Right lung (tissue), 10 donors: ENCODE measurements around the gene FAM24A. TPM values are rescaled to one million over a fixed set of nuclear protein-coding genes. Genes with fewer than 3 reads are reported as not detected.
"Not testable (repeated sequence)": the region's sequence is repeated elsewhere in the genome, so short reads cannot be mapped to it uniquely, and the experiment has no call there.

ENCODE experiments used
- DNase-seq, 2 donors: peaks; one replicate each; pipeline ENCODE4 v3.0.0-alpha.2; 2013
- long read RNA-seq, 8 donors: transcript quantifications; one replicate each; lab custom pipeline, GENCODE V29; 2026
- polyA plus RNA-seq, 5 donors: library from polyadenylated mRNA; unstranded; fragments of 120-200 nt; gene quantifications; one replicate each; pipeline versions ENCODE4 v1.2.1 to v1.2.3, GENCODE V29; 2013; ENCODE audit warnings: inconsistent platforms in 1 of 5, low replicate concordance in 1 of 5; ENCODE audit not compliant: insufficient read length in 5 of 5, insufficient read depth in 1 of 5

The FAM24A gene
- polyA plus RNA-seq, result not detected
- long read RNA-seq, donor 1, result 0 reads
- long read RNA-seq, donor 2, result 0 reads
- long read RNA-seq, donor 3, result 0 reads
- long read RNA-seq, donor 4, result 0 reads
- long read RNA-seq, donor 5, result 0 reads
- long read RNA-seq, donor 6, result 0 reads
- long read RNA-seq, donor 7, result 0 reads
- long read RNA-seq, donor 8, result 0 reads

GRCh38 chr10:122910310-122910709 is at the start of gene FAM24A:
FAM24A (plus strand) TSS chr10:122910610; CDS start chr10:122911635, 1,025 bp downstream.
- no peak for DNase-seq

- no peak for DNase-seq
Measured at GRCh38 chr10:122861711-122862161, 48.7 kb upstream of the FAM24A start.

GRCh38 chr10:122863216-122864193 is 46.9 kb upstream of the FAM24A start:
- no peak for DNase-seq

GRCh38 chr10:122864194-122864592 is 46.2 kb upstream of the FAM24A start:
- no peak for DNase-seq

GRCh38 chr10:122864901-122865300 is 45.5 kb upstream of the FAM24A start:
- no peak for DNase-seq

- DNase-seq, result not testable (repeated sequence)
Measured at GRCh38 chr10:122866757-122867482, 43.5 kb upstream of the FAM24A start.

- DNase-seq, result not testable (repeated sequence)
Measured at GRCh38 chr10:122868768-122869167, 41.6 kb upstream of the FAM24A start.

GRCh38 chr10:122871947-122872346 is 38.5 kb upstream of the FAM24A start:
- DNase-seq, result not testable (repeated sequence)

GRCh38 chr10:122875843-122876466 is 34.5 kb upstream of the FAM24A start:
- DNase-seq, result no peak

- no peak for DNase-seq
Measured at GRCh38 chr10:122876467-122876855, 33.9 kb upstream of the FAM24A start.

GRCh38 chr10:122877264-122877663 is 33.1 kb upstream of the FAM24A start:
- DNase-seq, result no peak

- DNase-seq, result peak in 1 of 2 donors; percentile 0
Measured at GRCh38 chr10:122878799-122879338, 31.5 kb upstream of the FAM24A start.

GRCh38 chr10:122879339-122880273 is 30.8 kb upstream of the FAM24A start, which contains the start of gene FAM24B:
FAM24B (minus strand) TSS chr10:122879581; CDS start chr10:122850515, 29,066 bp downstream.
- peak; percentile 86 to 92 for DNase-seq

GRCh38 chr10:122882766-122883165 is 27.6 kb upstream of the FAM24A start:
- no peak for DNase-seq

- no peak for DNase-seq
Measured at GRCh38 chr10:122884166-122884565, 26.2 kb upstream of the FAM24A start.

GRCh38 chr10:122894261-122894944 is 16.0 kb upstream of the FAM24A start:
- no peak for DNase-seq

GRCh38 chr10:122903861-122904260 is 6.5 kb upstream of the FAM24A start:
- not testable (repeated sequence) for DNase-seq

- DNase-seq, result peak; percentile 13 to 44
Measured at GRCh38 chr10:122911889-122912484, 1.6 kb downstream of the FAM24A start.

GRCh38 chr10:122915700-122916099 is 5.3 kb downstream of the FAM24A start:
- DNase-seq, result no peak
